ENCODE results near the gene MEA1. TPM values are rescaled to one million over a fixed set of nuclear protein-coding genes. Genes with fewer than 3 reads are reported as not detected.
A peak's percentile ranks its signal among the peaks of the same experiment; 100 is the strongest.

The MEA1 gene
- total RNA-seq, 4 donors from 2014 or later, result 51.5 to 71.2 (median 62.8) TPM

DNA sequence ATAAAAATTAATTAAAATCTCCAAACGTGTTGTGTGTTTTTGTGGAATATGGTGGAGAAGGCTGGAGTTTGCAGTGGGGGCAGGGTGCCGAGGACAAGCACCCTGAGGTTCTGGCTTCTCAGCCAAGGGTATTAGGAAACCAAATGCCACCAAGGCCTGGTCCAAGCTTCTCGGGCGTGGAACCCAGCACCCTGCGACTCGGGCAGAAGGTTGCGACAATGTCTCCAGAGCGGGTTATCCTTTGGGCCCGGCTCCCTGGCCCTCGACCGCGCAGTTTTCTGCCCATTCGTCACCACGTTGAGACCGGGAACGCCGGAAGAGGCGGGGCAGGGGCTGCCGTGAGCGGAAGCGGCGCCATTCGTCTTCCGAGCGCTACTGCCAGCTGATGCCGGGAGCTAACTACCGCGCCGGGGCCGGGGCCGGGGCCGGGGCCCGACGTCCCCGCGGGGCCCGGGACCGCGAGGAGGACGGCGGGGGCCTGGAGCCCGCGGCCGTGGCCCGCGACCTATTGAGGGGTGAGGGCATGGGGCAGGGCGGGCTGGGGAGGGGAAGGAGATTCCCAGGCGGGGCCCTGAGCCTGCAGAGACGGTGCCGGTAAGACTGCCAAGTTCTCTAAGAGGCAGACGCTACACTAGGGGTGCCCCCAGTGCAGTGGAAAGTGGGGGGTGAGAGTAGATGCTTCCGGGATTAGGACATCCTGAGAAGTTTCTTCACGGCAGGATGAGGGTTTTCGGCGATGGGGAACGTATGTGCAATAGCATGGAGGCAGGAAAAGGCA is 7.7 kb upstream of the MEA1 start, which contains the start of gene RRP36:
RRP36 (plus strand) TSS at position 354 of the 778 bp plus-strand sequence; CDS start at position 386, 32 bp downstream.
- under 1% methylated on average over 13 of the region's 56 CpGs for WGBS
- Histone ChIP-seq H3K36me3 (peaks cover 27 to 60% (median 55%) of the 10 kb centered on the region in 4 donors), H3K27ac (replicated peaks in 1 of 4) (peak within 1 kb of the TSS; percentile 83 to 97 (median 92)), H3K4me3 (peak within 1 kb of the TSS; percentile 79 to 99 (median 94)), H3K9me3 (no peaks in the 10 kb centered on the region), H3K4me1 (peaks cover 42 to 64% (median 46%) of the 10 kb centered on the region in 4 donors), H3K27me3 (no peaks in the 10 kb centered on the region)
- peak; percentile 75 to 77 for TF ChIP-seq POLR2AphosphoS5 (IDR thresholded peaks at IDR 0.05)
- no peak for TF ChIP-seq CTCF (IDR thresholded peaks at IDR 0.05)
- intact Hi-C loops (cut with DNase I), result no loop called here
- DNase-seq (ENCODE audit: extremely low spot score), result peak; percentile 95

DNA sequence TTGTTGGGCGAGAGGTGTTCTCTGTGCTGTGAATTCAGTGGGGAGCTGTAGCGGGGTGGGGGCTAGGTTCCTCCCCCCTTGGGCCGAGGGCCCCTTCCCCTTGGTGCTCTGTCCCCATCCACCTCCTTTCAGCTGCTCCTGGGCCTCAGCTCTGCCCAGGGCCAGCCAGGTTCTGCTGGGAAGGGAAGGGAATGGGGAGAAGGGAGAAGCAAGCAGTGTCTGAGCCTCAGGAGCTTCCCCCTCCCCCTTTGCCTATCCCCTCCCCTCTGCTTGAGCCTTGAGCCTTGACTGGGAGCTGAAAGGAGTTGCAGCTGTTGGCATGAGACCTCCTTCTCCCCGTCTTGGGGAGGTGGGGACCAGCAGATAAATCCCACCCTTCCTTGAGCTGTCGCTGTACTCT is 7.1 kb upstream of the MEA1 start:
- 39% methylated on average over 5 of the region's 5 CpGs for WGBS
- intact Hi-C loops (cut with DNase I), result no loop called here
- peaks cover 48 to 71% (median 52%) of the 10 kb centered on the region in 4 donors for H3K4me1 ChIP-seq
- no peak for TF ChIP-seq CTCF (IDR thresholded peaks at IDR 0.05)
- peaks cover 21 to 54% (median 49%) of the 10 kb centered on the region in 4 donors for H3K36me3 ChIP-seq
- H3K9me3 ChIP-seq, result no peaks in the 10 kb centered on the region
- peak overlapping the region; percentile 79 to 99 (median 94) for H3K4me3 ChIP-seq
- H3K27ac ChIP-seq (replicated peaks in 1 of 4), result peak overlapping the region; percentile 83 to 97 (median 92)
- no peak for DNase-seq (ENCODE audit: extremely low spot score)
- H3K27me3 ChIP-seq, result no peaks in the 10 kb centered on the region

GRCh38 chr6:43020052-43020705 is 6.4 kb upstream of the MEA1 start:
- Histone ChIP-seq H3K4me3 (no peak overlapping the region), H3K27me3 (no peaks in the 10 kb centered on the region), H3K9me3 (no peaks in the 10 kb centered on the region), H3K27ac (replicated peaks in 1 of 4) (peak overlapping the region in 3 of 4 donors; percentile 83 to 97 (median 92)), H3K4me1 (peaks cover 55 to 77% (median 59%) of the 10 kb centered on the region in 4 donors), H3K36me3 (peaks cover 16 to 48% (median 43%) of the 10 kb centered on the region in 4 donors)
- TF ChIP-seq POLR2A (IDR thresholded peaks at IDR 0.05; ENCODE audit: low read depth), result no peak
- TF ChIP-seq EP300 (IDR thresholded peaks at IDR 0.05), result no peak
- no peak for TF ChIP-seq CTCF (IDR thresholded peaks at IDR 0.05)
- 87% methylated on average over 3 of the region's 3 CpGs for WGBS
- no peak for DNase-seq (ENCODE audit: extremely low spot score)
- intact Hi-C loops (cut with DNase I), result no loop called here

DNA sequence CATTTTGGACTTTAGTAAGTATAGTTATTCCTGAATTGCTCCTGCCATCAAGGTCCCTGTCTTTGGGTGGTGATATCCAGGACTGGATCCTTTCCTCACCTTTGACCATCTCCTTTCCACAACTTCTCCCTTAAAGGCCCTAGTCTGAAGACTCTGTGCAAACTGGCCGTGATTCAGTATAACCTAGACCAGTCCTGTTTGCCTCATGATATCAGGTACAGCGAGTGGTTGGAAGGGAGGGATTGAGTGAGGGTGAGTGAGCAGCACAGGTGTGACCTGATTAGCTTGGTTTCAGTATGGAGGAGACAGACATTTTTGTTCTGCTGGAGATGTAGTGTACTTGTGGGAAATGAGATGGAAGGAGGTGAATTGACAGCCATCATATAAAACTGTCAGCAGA is 5.4 kb upstream of the MEA1 start:
- Histone ChIP-seq H3K27ac (replicated peaks in 1 of 4) (no peak overlapping the region), H3K4me1 (peaks cover 62 to 77% (median 65%) of the 10 kb centered on the region in 4 donors), H3K27me3 (no peaks in the 10 kb centered on the region), H3K9me3 (no peaks in the 10 kb centered on the region), H3K4me3 (no peak overlapping the region), H3K36me3 (peaks cover 12 to 39% (median 36%) of the 10 kb centered on the region in 4 donors)
- intact Hi-C loops (cut with DNase I), result loop anchor here (5.0 to 10.0 kb wide), 2 partner anchors 33 to 114 kb away; partner anchors contain the start of gene CUL7
- TF ChIP-seq POLR2A (IDR thresholded peaks at IDR 0.05; ENCODE audit: low read depth), result no peak
- no peak for TF ChIP-seq EP300 (IDR thresholded peaks at IDR 0.05)
- no peak for TF ChIP-seq CTCF (IDR thresholded peaks at IDR 0.05)
- no peak for TF ChIP-seq POLR2AphosphoS5 (IDR thresholded peaks at IDR 0.05)
- WGBS, result 88% methylated on average over 2 of the region's 2 CpGs
- DNase-seq (ENCODE audit: extremely low spot score), result no peak

Measured in esophagus muscularis mucosa (tissue), 4 donors.